ENCODE data around the gene PDSS2.

Gene PDSS2

GRCh38 chr6:107396211-107396610 is 63.2 kb downstream of the PDSS2 start:
- Histone ChIP-seq H3K27ac (no peak overlapping the region), H3K9me3 (peaks cover 14% of the 10 kb centered on the region), H3K4me1 (ENCODE audit: control insufficient read depth in 1 of 2, insufficient read depth in 1 of 2, low read depth in 1 of 2, low read length in 1 of 2) (no peaks in the 10 kb centered on the region), H3K36me3 (no peaks in the 10 kb centered on the region), H3K4me3 (ENCODE audit: low read depth in 1 of 2, low read length in 1 of 2) (no peak overlapping the region), H3K27me3 (no peaks in the 10 kb centered on the region)
- no peak for TF ChIP-seq CTCF (IDR thresholded peaks at IDR 0.05)

GRCh38 chr6:107392069-107392468 is 67.3 kb downstream of the PDSS2 start:
- no peak for TF ChIP-seq CTCF (IDR thresholded peaks at IDR 0.05)
- Histone ChIP-seq H3K4me3 (ENCODE audit: low read depth in 1 of 2, low read length in 1 of 2) (no peak overlapping the region), H3K9me3 (peaks cover 14% of the 10 kb centered on the region), H3K4me1 (ENCODE audit: control insufficient read depth in 1 of 2, insufficient read depth in 1 of 2, low read depth in 1 of 2, low read length in 1 of 2) (no peaks in the 10 kb centered on the region), H3K36me3 (no peaks in the 10 kb centered on the region), H3K27ac (no peak overlapping the region), H3K27me3 (no peaks in the 10 kb centered on the region)

- Histone ChIP-seq H3K27ac (no peak overlapping the region), H3K27me3 (no peaks in the 10 kb centered on the region), H3K4me3 (ENCODE audit: low read depth in 1 of 2, low read length in 1 of 2) (no peak overlapping the region), H3K4me1 (ENCODE audit: control insufficient read depth in 1 of 2, insufficient read depth in 1 of 2, low read depth in 1 of 2, low read length in 1 of 2) (no peaks in the 10 kb centered on the region), H3K36me3 (no peaks in the 10 kb centered on the region), H3K9me3 (peaks cover 14% of the 10 kb centered on the region)
- no peak for TF ChIP-seq CTCF (IDR thresholded peaks at IDR 0.05)
Observed at GRCh38 chr6:107390685-107391435, 68.5 kb downstream of the PDSS2 start.

- Histone ChIP-seq H3K27ac (no peak overlapping the region), H3K9me3 (peaks cover 14% of the 10 kb centered on the region), H3K4me3 (ENCODE audit: low read depth in 1 of 2, low read length in 1 of 2) (no peak overlapping the region), H3K27me3 (no peaks in the 10 kb centered on the region), H3K4me1 (ENCODE audit: control insufficient read depth in 1 of 2, insufficient read depth in 1 of 2, low read depth in 1 of 2, low read length in 1 of 2) (no peaks in the 10 kb centered on the region), H3K36me3 (no peaks in the 10 kb centered on the region)
- no peak for TF ChIP-seq CTCF (IDR thresholded peaks at IDR 0.05)
Observed at GRCh38 chr6:107390056-107390455, 69.3 kb downstream of the PDSS2 start.

- Histone ChIP-seq H3K9me3 (no peaks in the 10 kb centered on the region), H3K4me3 (ENCODE audit: low read depth in 1 of 2, low read length in 1 of 2) (no peak overlapping the region), H3K27me3 (no peaks in the 10 kb centered on the region), H3K36me3 (no peaks in the 10 kb centered on the region), H3K4me1 (ENCODE audit: control insufficient read depth in 1 of 2, insufficient read depth in 1 of 2, low read depth in 1 of 2, low read length in 1 of 2) (no peaks in the 10 kb centered on the region), H3K27ac (no peak overlapping the region)
- no peak for TF ChIP-seq CTCF (IDR thresholded peaks at IDR 0.05)
Observed at GRCh38 chr6:107386904-107387303, 72.5 kb downstream of the PDSS2 start.

Data from neutrophil (primary cell).